ENCODE data around the gene ADCY2.
A peak's percentile ranks its signal among the peaks of the same experiment; 100 is the strongest.
"Not testable (repeated sequence)": the region's sequence is repeated elsewhere in the genome, so short reads cannot be mapped to it uniquely, and the experiment has no call there.

Gene ADCY2

GRCh38 chr5:7396713-7397454 is 946 bp downstream of the ADCY2 start:
- peak; percentile 81 for DNase-seq

GRCh38 chr5:7397937-7398336 is 2.0 kb downstream of the ADCY2 start:
- no peak for DNase-seq

GRCh38 chr5:7398596-7399280 is 2.8 kb downstream of the ADCY2 start:
- no peak for DNase-seq

- no peak for DNase-seq
Measured at GRCh38 chr5:7405277-7405676, 9.3 kb downstream of the ADCY2 start.

- no peak for DNase-seq
Measured at GRCh38 chr5:7410936-7411511, 15.1 kb downstream of the ADCY2 start.

- DNase-seq: no peak
Measured at GRCh38 chr5:7412409-7412808, 16.5 kb downstream of the ADCY2 start.

- no peak for DNase-seq
Measured at GRCh38 chr5:7415123-7415522, 19.2 kb downstream of the ADCY2 start.

- no peak for DNase-seq
Measured at GRCh38 chr5:7415587-7416535, 19.9 kb downstream of the ADCY2 start.

GRCh38 chr5:7418276-7418675 is 22.3 kb downstream of the ADCY2 start:
- DNase-seq: no peak

GRCh38 chr5:7419367-7419766 is 23.4 kb downstream of the ADCY2 start:
- DNase-seq: no peak

- no peak for DNase-seq
Measured at GRCh38 chr5:7419846-7420245, 23.9 kb downstream of the ADCY2 start.

GRCh38 chr5:7420510-7421280 is 24.8 kb downstream of the ADCY2 start:
- DNase-seq: no peak

GRCh38 chr5:7422316-7423106 is 26.6 kb downstream of the ADCY2 start:
- DNase-seq: no peak

GRCh38 chr5:7423231-7423630 is 27.3 kb downstream of the ADCY2 start:
- DNase-seq: not testable (repeated sequence)

GRCh38 chr5:7425830-7426229 is 29.9 kb downstream of the ADCY2 start:
- DNase-seq: no peak

GRCh38 chr5:7426284-7426683 is 30.3 kb downstream of the ADCY2 start:
- DNase-seq: no peak

GRCh38 chr5:7434914-7435313 is 39.0 kb downstream of the ADCY2 start:
- DNase-seq: no peak

GRCh38 chr5:7435503-7435902 is 39.6 kb downstream of the ADCY2 start:
- no peak for DNase-seq

- DNase-seq: no peak
Measured at GRCh38 chr5:7436521-7436920, 40.6 kb downstream of the ADCY2 start.

- DNase-seq: no peak
Measured at GRCh38 chr5:7437836-7438235, 41.9 kb downstream of the ADCY2 start.

GRCh38 chr5:7445068-7445467 is 49.1 kb downstream of the ADCY2 start:
- no peak for DNase-seq
